ENCODE measurements around the gene TUFT1. TPM values are rescaled to one million over a fixed set of nuclear protein-coding genes. Genes with fewer than 3 reads are reported as not detected.

Gene TUFT1
- total RNA-seq, 1 donor from 2014 or later = 10.5 TPM

GRCh38 chr1:151510020-151510405 lies 30.1 kb upstream of the TUFT1 start:
- ATAC-seq (no peak), DNase-seq (no peak)
- Histone ChIP-seq H3K27ac (peak overlapping the region; percentile 54), H3K4me1 (peaks cover 28% of the 10 kb centered on the region), H3K4me3 (no peak overlapping the region), H3K9me3 (no peaks in the 10 kb centered on the region), H3K36me3 (no peaks in the 10 kb centered on the region), H3K27me3 (ENCODE audit: low read depth) (no peaks in the 10 kb centered on the region)
- intact Hi-C loops (cut with DNase I) = no loop called here
- TF ChIP-seq CTCF (IDR thresholded peaks at IDR 0.05) = no peak

- TF ChIP-seq CTCF (IDR thresholded peaks at IDR 0.05) = no peak
- Histone ChIP-seq H3K9me3 (no peaks in the 10 kb centered on the region), H3K27me3 (ENCODE audit: low read depth) (no peaks in the 10 kb centered on the region), H3K4me1 (peaks cover 30% of the 10 kb centered on the region), H3K27ac (peak overlapping the region; percentile 72), H3K4me3 (peak overlapping the region; percentile 82), H3K36me3 (no peaks in the 10 kb centered on the region)
- ATAC-seq (no peak), DNase-seq (no peak)
- intact Hi-C loops (cut with DNase I) = no loop called here
Measured at GRCh38 chr1:151510614-151510956, 29.5 kb upstream of the TUFT1 start.

- DNase-seq (peak; percentile 92), ATAC-seq (peak; percentile 88 to 92)
- Histone ChIP-seq H3K36me3 (no peaks in the 10 kb centered on the region), H3K4me1 (peaks cover 30% of the 10 kb centered on the region), H3K27me3 (ENCODE audit: low read depth) (no peaks in the 10 kb centered on the region), H3K9me3 (no peaks in the 10 kb centered on the region), H3K4me3 (peak within 1 kb of the TSS; percentile 82), H3K27ac (peak within 1 kb of the TSS; percentile 72)
- no peak for TF ChIP-seq CTCF (IDR thresholded peaks at IDR 0.05)
- intact Hi-C loops (cut with DNase I) = no loop called here
Measured at GRCh38 chr1:151510957-151511635, 29.0 kb upstream of the TUFT1 start, which contains the start of gene CGN. Gene CGN, plus strand, starts transcription at chr1:151511387. Its CDS starts 7,133 bp downstream, at chr1:151518520.

GRCh38 chr1:151511636-151512215 lies 28.4 kb upstream of the TUFT1 start:
- Histone ChIP-seq H3K27me3 (ENCODE audit: low read depth) (no peaks in the 10 kb centered on the region), H3K36me3 (no peaks in the 10 kb centered on the region), H3K4me1 (peaks cover 30% of the 10 kb centered on the region), H3K9me3 (no peaks in the 10 kb centered on the region), H3K4me3 (peak overlapping the region; percentile 82), H3K27ac (peak overlapping the region; percentile 72)
- ATAC-seq (peak; percentile 10 to 20), DNase-seq (peak; percentile 64)
- intact Hi-C loops (cut with DNase I) = no loop called here
- no peak for TF ChIP-seq CTCF (IDR thresholded peaks at IDR 0.05)

GRCh38 chr1:151512326-151512725 lies 27.8 kb upstream of the TUFT1 start:
- no peaks in the 10 kb centered on the region for H3K27me3 ChIP-seq (ENCODE audit: low read depth)
- peak overlapping the region; percentile 72 for H3K27ac ChIP-seq
- ATAC-seq = no peak
- H3K4me1 ChIP-seq = peaks cover 30% of the 10 kb centered on the region
- intact Hi-C loops (cut with DNase I) = no loop called here
- no peak for TF ChIP-seq CTCF (IDR thresholded peaks at IDR 0.05)
- H3K9me3 ChIP-seq = no peaks in the 10 kb centered on the region
- H3K36me3 ChIP-seq = no peaks in the 10 kb centered on the region
- DNase-seq = no peak
- H3K4me3 ChIP-seq = peak overlapping the region; percentile 82

Measured in lower lobe of right lung (tissue), 2 donors.